GM19238 (cell line): ENCODE data around the gene SF3A1.

Source experiments
- DNase-seq: peaks from one replicate; pipeline ENCODE4 v3.0.0; 2011; ENCODE audit warnings: low spot score; ENCODE audit not compliant: insufficient read length

Gene SF3A1

GRCh38 chr22:30289141-30289979, 67.3 kb downstream of the SF3A1 start, which contains the start of gene CASTOR1:
Gene CASTOR1, minus strand, starts transcription at chr22:30289505. Its CDS starts 8 bp downstream, at chr22:30289497.
- DNase-seq = peak; percentile 90

GRCh38 chr22:30288419-30289140, 68.1 kb downstream of the SF3A1 start:
- no peak for DNase-seq

GRCh38 chr22:30287648-30288418, 68.9 kb downstream of the SF3A1 start:
- DNase-seq = peak; percentile 72

- DNase-seq = peak; percentile 76
These were observed 69.7 kb downstream of the SF3A1 start for GRCh38 chr22:30286813-30287647.

GRCh38 chr22:30286331-30286730, 70.4 kb downstream of the SF3A1 start:
- no peak for DNase-seq

GRCh38 chr22:30285846-30286200, 70.9 kb downstream of the SF3A1 start:
- no peak for DNase-seq

GRCh38 chr22:30285176-30285845, 71.4 kb downstream of the SF3A1 start:
- no peak for DNase-seq

GRCh38 chr22:30284666-30285065, 72.0 kb downstream of the SF3A1 start:
- DNase-seq = no peak

- no peak for DNase-seq
These were observed 72.5 kb downstream of the SF3A1 start for GRCh38 chr22:30284172-30284571.

GRCh38 chr22:30283342-30283741, 73.4 kb downstream of the SF3A1 start:
- DNase-seq = no peak

GRCh38 chr22:30282616-30283046, 74.1 kb downstream of the SF3A1 start:
- no peak for DNase-seq
